A549 (cell line): ENCODE measurements around the gene G2E3. TPM values are rescaled to one million over a fixed set of nuclear protein-coding genes. Genes with fewer than 3 reads are reported as not detected.

Experiments used
- ATAC-seq, 2 experiments: fragments of 200-7000 bp in 1 of 2; fragments of >200 bp in 1 of 2; cut with Nextera tagmentation in 1 of 2; cut with Tn5 transposase in 1 of 2; 3 replicates each; pipeline versions ENCODE4 v1.8.0 to v1.9.1; 2018 to 2020; ENCODE audit warnings: mild to moderate bottlenecking in 1 of 2, moderate library complexity in 1 of 2
- CTCF ChIA-PET: fragments of 300-600 bp; sonication (Branson Sonifier 250); formaldehyde crosslinking; extraction: SDS; loops from one replicate; lab custom pipeline; 2021; ENCODE audit warnings: antibody characterized with exemption, inconsistent platforms; lab: Yijun Ruan, JAX
- POLR2A ChIA-PET: fragments of 350-600 bp; formaldehyde crosslinking; extraction: SDS; loops from one replicate; lab custom pipeline; 2021; ENCODE audit warnings: antibody characterized with exemption, inconsistent platforms; lab: Yijun Ruan, JAX
- DNase-seq, 2 experiments: peaks; one replicate each; pipeline versions ENCODE4 v3.0.0 to v3.0.0-alpha.2; 2011 to 2016; ENCODE audit warnings: low read depth in 1 of 2, low spot score in 1 of 2
- FAIRE-seq: peaks from 2 replicates; lab custom pipeline; 2011; peaks lifted over from hg19 to GRCh38; lab: Jason Lieb, UNC
- H3K27ac ChIP-seq, 2 experiments: fragments of >200 bp; sonication (Bioruptor Twin); formaldehyde crosslinking; 3 replicates each; pipeline ENCODE4 v1.5.1; 2016 to 2017
- H3K4me1 ChIP-seq: fragments of >200 bp; sonication (Bioruptor Twin); formaldehyde crosslinking; 3 replicates; pipeline ENCODE4 v1.6.1; 2016
- H3K4me2 ChIP-seq: fragments of >200 bp; sonication (Bioruptor Twin); formaldehyde crosslinking; 3 replicates; pipeline ENCODE4 v1.6.1; 2016
- H3K4me3 ChIP-seq: fragments of >200 bp; sonication (Bioruptor Twin); formaldehyde crosslinking; 3 replicates; pipeline ENCODE4 v1.5.1; 2016
- H3K9me3 ChIP-seq: fragments of >200 bp; sonication (Bioruptor Twin); formaldehyde crosslinking; 3 replicates; pipeline ENCODE4 v1.6.1; 2016
- BHLHE40 ChIP-seq: IDR thresholded peaks from 2 replicates; pipeline ENCODE4 v1.6.1; 2012; ENCODE audit warnings: low read depth, low read length, inconsistent platforms
- CBX2 ChIP-seq: fragments of 200-600 bp; sonication (generic); IDR thresholded peaks from 2 replicates; pipeline ENCODE4 v1.6.1; 2016; ENCODE audit warnings: low read depth, mild to moderate bottlenecking, borderline replicate concordance
- CBX8 ChIP-seq: fragments of 200-600 bp; sonication (generic); IDR thresholded peaks from 2 replicates; pipeline ENCODE4 v1.6.1; 2016
- CEBPB ChIP-seq, 2 experiments: fragments of >200 bp in 1 of 2; sonication (Bioruptor Twin) in 1 of 2; formaldehyde crosslinking in 1 of 2; IDR thresholded peaks; 2 replicates each; pipeline ENCODE4 v1.6.1; 2012 to 2016
- EHMT2 ChIP-seq: fragments of 200-600 bp; sonication (generic); IDR thresholded peaks from 2 replicates; pipeline ENCODE4 v1.6.1; 2016; ENCODE audit warnings: antibody characterized with exemption, low read depth, mild to moderate bottlenecking, moderate library complexity
- ESRRA ChIP-seq: fragments of 150-350 bp; IDR thresholded peaks from 2 replicates; pipeline ENCODE4 v1.6.1; 2014; ENCODE audit warnings: mild to moderate bottlenecking, low read length, borderline replicate concordance
- HOXB5 ChIP-seq: fragments of 250-450 bp; sonication (Bioruptor Pico); IDR thresholded peaks from 2 replicates; pipeline ENCODE4 v1.5.0; 2020; ENCODE audit warnings: mild to moderate bottlenecking, moderate library complexity
- JUN ChIP-seq, 2 experiments: fragments of >200 bp; sonication (Bioruptor Twin); formaldehyde crosslinking; IDR thresholded peaks; 2 replicates in 1 of 2; 3 replicates in 1 of 2; pipeline ENCODE4 v1.6.1; 2016 to 2017
- KDM5A ChIP-seq: fragments of 200-600 bp; sonication (generic); IDR thresholded peaks from 2 replicates; pipeline ENCODE4 v1.6.1; 2016; ENCODE audit warnings: antibody characterized with exemption, mild to moderate bottlenecking
- MAFK ChIP-seq: fragments of 450-650 bp; IDR thresholded peaks from 2 replicates; pipeline ENCODE4 v1.6.1; 2014; ENCODE audit not compliant: partially characterized antibody
- MYC ChIP-seq: IDR thresholded peaks from 2 replicates; pipeline ENCODE4 v1.6.1; 2012; ENCODE audit warnings: mild to moderate bottlenecking, inconsistent platforms, low read length, improper control_type of control experiment, borderline replicate concordance
- POLR2A ChIP-seq: IDR thresholded peaks from 2 replicates; pipeline ENCODE4 v1.6.1; 2012; ENCODE audit warnings: mild to moderate bottlenecking, low read length
- POLR2AphosphoS2 ChIP-seq: conservative IDR thresholded peaks from 2 replicates; pipeline ENCODE4 v1.6.1; 2012; ENCODE audit warnings: low read length, improper control_type of control experiment, inconsistent platforms
- RAD21 ChIP-seq, 2 experiments: fragments of >200 bp in 1 of 2; sonication (Bioruptor Twin) in 1 of 2; formaldehyde crosslinking in 1 of 2; IDR thresholded peaks in 1 of 2; conservative IDR thresholded peaks in 1 of 2; 2 replicates in 1 of 2; 3 replicates in 1 of 2; pipeline ENCODE4 v1.6.1; 2012 to 2018; ENCODE audit warnings: inconsistent platforms in 1 of 2
- TFCP2L1 ChIP-seq: fragments of 250-450 bp; sonication (Bioruptor Pico); IDR thresholded peaks from 2 replicates; pipeline ENCODE4 v1.5.0; 2021; ENCODE audit warnings: mild to moderate bottlenecking
- ZFP36 ChIP-seq: fragments of 450-650 bp; IDR thresholded peaks from 2 replicates; pipeline ENCODE4 v1.6.1; 2014; ENCODE audit warnings: borderline replicate concordance; ENCODE audit not compliant: partially characterized antibody
- ZNF302 ChIP-seq: fragments of 250-450 bp; sonication (Bioruptor Pico); IDR thresholded peaks from 2 replicates; pipeline ENCODE4 v1.9.0; 2021; ENCODE audit warnings: inconsistent platforms, mild to moderate bottlenecking, moderate library complexity
- ZSCAN20 ChIP-seq: fragments of 250-450 bp; sonication (Bioruptor Pico); IDR thresholded peaks from 2 replicates; pipeline ENCODE4 v1.8.0; 2022; ENCODE audit warnings: mild to moderate bottlenecking, moderate library complexity
- WGBS: methylation state at CpG from one replicate; pipeline ENCODE4 v1.1.6; 2017; ENCODE audit errors: missing lambda C conversion rate; 5-methylcytosine and 5-hydroxymethylcytosine counted together
- polyA plus RNA-seq, 4 experiments: library from polyadenylated mRNA; depleted of rRNA in 3 of 4; stranded (reverse); fragments of >200 nt; fragmentation: RNase III in 1 of 4; extraction: RNeasy Plus Mini Kit Qiagen cat#74134 plus additional on column Dnase treatment in 1 of 4; gene quantifications; 2 replicates in 3 of 4; 3 replicates in 1 of 4; pipeline ENCODE4 v1.2.3, GENCODE V29; 2011 to 2017
- TF ChIP-seq, protein P1 (sequence below): fragments of 250-450 bp; sonication (Bioruptor Pico); IDR thresholded peaks from 2 replicates; pipeline ENCODE4 v1.5.0; 2021; ENCODE audit warnings: mild to moderate bottlenecking, moderate library complexity, borderline replicate concordance
- TF ChIP-seq, protein P2 (sequence below): fragments of 200-600 bp; sonication (generic); IDR thresholded peaks from 2 replicates; pipeline ENCODE4 v1.6.1; 2016; ENCODE audit warnings: antibody characterized with exemption, mild to moderate bottlenecking, moderate library complexity
- TF ChIP-seq, protein P3 (sequence below): IDR thresholded peaks from 2 replicates; pipeline ENCODE4 v1.6.1; 2012
- TF ChIP-seq, protein P4 (sequence below): fragments of 250-450 bp; sonication (Bioruptor Pico); IDR thresholded peaks from 2 replicates; pipeline ENCODE4 v1.5.0; 2020; ENCODE audit warnings: low read depth, mild to moderate bottlenecking, moderate library complexity
- TF ChIP-seq, protein P5 (sequence below): fragments of >200 bp; sonication (Bioruptor Twin); formaldehyde crosslinking; IDR thresholded peaks from 3 replicates; pipeline ENCODE4 v1.6.1; 2016

Gene G2E3
- polyA plus RNA-seq, 2 of the 4 experiments (the other 2 are of a cell fraction): 18.2 to 27.9 TPM

DNA sequence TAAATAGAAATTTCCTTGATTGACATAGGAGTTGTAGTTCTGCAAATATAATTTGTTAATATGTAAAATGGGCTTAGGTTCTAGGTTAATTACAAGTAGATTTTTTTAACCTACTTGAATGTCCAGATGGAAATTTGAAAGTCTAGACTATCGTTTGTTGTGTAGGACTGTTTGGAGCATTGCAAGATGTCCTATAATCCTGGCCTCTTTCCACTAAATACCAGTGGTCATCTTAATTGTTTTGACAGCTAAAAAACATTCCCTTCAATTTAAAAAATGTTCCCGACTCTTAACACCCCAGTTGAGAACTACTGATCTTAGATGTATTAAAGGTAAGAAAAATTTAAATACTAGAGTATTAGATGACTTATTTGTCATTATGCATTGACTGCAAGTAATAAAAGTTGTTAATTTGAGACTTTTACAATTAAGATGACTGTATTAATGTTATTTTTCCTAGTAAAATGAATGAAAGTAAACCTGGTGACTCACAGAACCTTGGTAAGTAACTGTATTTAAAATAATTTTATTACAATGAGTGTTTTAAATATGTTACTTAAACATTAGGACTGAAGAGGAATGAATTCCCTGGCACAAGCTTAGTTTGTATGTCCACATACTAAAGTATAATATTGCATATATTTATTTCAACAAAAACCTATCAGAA, 21.8 kb downstream of the G2E3 start:
- DNase-seq (no peak), FAIRE-seq (no peak), ATAC-seq (no peak)
- H3K9me3 ChIP-seq: peaks cover 12% of the 10 kb centered on the region
- H3K4me1 ChIP-seq: no peaks in the 10 kb centered on the region
- no peak overlapping the region for H3K27ac ChIP-seq
- ChIA-PET CTCF (interaction anchor here (1.4 kb wide), 1 partner anchor 13 kb away, joined by 4 read pairs; no protein-coding TSS in a partner anchor), POLR2A (no interaction called here)
- TF ChIP-seq, protein P1, sequence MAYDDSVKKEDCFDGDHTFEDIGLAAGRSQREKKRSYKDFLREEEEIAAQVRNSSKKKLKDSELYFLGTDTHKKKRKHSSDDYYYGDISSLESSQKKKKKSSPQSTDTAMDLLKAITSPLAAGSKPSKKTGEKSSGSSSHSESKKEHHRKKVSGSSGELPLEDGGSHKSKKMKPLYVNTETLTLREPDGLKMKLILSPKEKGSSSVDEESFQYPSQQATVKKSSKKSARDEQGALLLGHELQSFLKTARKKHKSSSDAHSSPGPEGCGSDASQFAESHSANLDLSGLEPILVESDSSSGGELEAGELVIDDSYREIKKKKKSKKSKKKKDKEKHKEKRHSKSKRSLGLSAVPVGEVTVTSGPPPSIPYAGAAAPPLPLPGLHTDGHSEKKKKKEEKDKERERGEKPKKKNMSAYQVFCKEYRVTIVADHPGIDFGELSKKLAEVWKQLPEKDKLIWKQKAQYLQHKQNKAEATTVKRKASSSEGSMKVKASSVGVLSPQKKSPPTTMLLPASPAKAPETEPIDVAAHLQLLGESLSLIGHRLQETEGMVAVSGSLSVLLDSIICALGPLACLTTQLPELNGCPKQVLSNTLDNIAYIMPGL (CRISPR knock-in tag): no peak
- WGBS: 96% methylated on average over 2 of the region's 2 CpGs
- no peak overlapping the region for H3K4me2 ChIP-seq
- H3K4me3 ChIP-seq: no peak overlapping the region

DNA sequence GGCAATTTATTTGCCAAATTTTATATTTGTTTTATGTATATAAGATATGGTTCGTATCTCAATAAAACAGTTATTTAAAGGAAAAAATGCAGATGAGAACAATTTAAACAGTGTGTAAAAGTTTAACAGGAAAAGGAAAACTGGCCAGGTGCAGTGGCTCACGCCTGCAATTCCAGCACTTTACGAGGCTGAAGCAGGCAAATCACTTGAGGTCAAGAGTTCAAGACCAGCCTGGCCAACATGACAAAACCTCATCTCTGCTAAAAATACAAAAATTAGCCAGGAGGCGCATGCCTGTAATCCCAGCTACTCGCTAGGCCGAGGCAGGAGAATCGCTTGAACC, 22.3 kb downstream of the G2E3 start:
- H3K9me3 ChIP-seq: peaks cover 12% of the 10 kb centered on the region
- no peak for TF ChIP-seq CBX2
- TF ChIP-seq, protein P1 (CRISPR knock-in tag): no peak
- no peak for TF ChIP-seq MYC
- TF ChIP-seq POLR2AphosphoS2: no peak
- TF ChIP-seq ESRRA: no peak
- TF ChIP-seq POLR2A: no peak
- TF ChIP-seq EHMT2: no peak
- no peak for TF ChIP-seq CEBPB (IDR thresholded peaks at IDR 0.05)
- TF ChIP-seq ZNF302 (CRISPR knock-in tag): no peak
- no peak for TF ChIP-seq CBX8
- TF ChIP-seq, protein P2, sequence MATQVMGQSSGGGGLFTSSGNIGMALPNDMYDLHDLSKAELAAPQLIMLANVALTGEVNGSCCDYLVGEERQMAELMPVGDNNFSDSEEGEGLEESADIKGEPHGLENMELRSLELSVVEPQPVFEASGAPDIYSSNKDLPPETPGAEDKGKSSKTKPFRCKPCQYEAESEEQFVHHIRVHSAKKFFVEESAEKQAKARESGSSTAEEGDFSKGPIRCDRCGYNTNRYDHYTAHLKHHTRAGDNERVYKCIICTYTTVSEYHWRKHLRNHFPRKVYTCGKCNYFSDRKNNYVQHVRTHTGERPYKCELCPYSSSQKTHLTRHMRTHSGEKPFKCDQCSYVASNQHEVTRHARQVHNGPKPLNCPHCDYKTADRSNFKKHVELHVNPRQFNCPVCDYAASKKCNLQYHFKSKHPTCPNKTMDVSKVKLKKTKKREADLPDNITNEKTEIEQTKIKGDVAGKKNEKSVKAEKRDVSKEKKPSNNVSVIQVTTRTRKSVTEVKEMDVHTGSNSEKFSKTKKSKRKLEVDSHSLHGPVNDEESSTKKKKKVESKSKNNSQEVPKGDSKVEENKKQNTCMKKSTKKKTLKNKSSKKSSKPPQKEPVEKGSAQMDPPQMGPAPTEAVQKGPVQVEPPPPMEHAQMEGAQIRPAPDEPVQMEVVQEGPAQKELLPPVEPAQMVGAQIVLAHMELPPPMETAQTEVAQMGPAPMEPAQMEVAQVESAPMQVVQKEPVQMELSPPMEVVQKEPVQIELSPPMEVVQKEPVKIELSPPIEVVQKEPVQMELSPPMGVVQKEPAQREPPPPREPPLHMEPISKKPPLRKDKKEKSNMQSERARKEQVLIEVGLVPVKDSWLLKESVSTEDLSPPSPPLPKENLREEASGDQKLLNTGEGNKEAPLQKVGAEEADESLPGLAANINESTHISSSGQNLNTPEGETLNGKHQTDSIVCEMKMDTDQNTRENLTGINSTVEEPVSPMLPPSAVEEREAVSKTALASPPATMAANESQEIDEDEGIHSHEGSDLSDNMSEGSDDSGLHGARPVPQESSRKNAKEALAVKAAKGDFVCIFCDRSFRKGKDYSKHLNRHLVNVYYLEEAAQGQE: no peak
- no peak for TF ChIP-seq RAD21 (conservative IDR thresholded peaks at IDR 0.05 in 1 of 2, IDR thresholded peaks at IDR 0.05 in 1 of 2)
- TF ChIP-seq JUN (IDR thresholded peaks at IDR 0.05): no peak
- TF ChIP-seq KDM5A: no peak
- TF ChIP-seq, all 56 proteins: peak for 0
- Histone ChIP-seq H3K4me1 (no peaks in the 10 kb centered on the region), H3K4me3 (no peak overlapping the region), H3K4me2 (no peak overlapping the region), H3K27ac (no peak overlapping the region)
- FAIRE-seq (no peak), ATAC-seq (no peak), DNase-seq (no peak)
- ChIA-PET POLR2A (no interaction called here), CTCF (interaction anchor here (1.4 kb wide), 1 partner anchor 13 kb away, joined by 4 read pairs; no protein-coding TSS in a partner anchor)
- 87% methylated on average over 7 of the region's 7 CpGs for WGBS

DNA sequence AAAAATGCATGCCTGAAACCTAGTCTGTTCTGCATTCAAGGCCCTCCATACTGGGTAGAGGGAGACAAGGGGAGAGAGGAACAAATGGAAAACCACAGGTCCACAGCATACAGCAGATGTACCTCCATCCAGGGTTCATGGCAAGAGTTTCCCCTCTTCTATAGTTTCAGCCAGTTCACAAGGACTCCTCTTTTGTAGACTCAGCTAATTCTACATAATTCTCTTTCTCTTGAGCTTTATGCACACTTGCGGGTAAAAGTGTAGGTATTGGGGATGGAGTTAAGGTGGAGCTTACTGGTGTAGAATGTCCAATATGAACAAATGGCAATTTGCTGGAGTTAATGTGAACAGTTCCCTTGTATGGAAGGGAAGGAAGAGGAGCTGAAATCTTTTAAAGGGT, 23.4 kb downstream of the G2E3 start:
- no peaks in the 10 kb centered on the region for H3K4me1 ChIP-seq
- DNase-seq (no peak), ATAC-seq (no peak), FAIRE-seq (no peak)
- H3K4me2 ChIP-seq: no peak overlapping the region
- H3K4me3 ChIP-seq: no peak overlapping the region
- H3K9me3 ChIP-seq: peaks cover 12% of the 10 kb centered on the region
- ChIA-PET CTCF (interaction anchor here (1.2 to 1.6 kb wide), 2 partner anchors 12 to 29 kb away, joined by 3 read pairs; no protein-coding TSS in a partner anchor), POLR2A (no interaction called here)
- WGBS: 93% methylated on average over 1 of the region's 1 CpG
- H3K27ac ChIP-seq: no peak overlapping the region
- no peak for TF ChIP-seq MAFK
- TF ChIP-seq, protein P3, sequence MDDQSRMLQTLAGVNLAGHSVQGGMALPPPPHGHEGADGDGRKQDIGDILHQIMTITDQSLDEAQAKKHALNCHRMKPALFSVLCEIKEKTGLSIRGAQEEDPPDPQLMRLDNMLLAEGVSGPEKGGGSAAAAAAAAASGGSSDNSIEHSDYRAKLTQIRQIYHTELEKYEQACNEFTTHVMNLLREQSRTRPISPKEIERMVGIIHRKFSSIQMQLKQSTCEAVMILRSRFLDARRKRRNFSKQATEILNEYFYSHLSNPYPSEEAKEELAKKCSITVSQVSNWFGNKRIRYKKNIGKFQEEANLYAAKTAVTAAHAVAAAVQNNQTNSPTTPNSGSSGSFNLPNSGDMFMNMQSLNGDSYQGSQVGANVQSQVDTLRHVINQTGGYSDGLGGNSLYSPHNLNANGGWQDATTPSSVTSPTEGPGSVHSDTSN: no peak
- TF ChIP-seq, protein P4, sequence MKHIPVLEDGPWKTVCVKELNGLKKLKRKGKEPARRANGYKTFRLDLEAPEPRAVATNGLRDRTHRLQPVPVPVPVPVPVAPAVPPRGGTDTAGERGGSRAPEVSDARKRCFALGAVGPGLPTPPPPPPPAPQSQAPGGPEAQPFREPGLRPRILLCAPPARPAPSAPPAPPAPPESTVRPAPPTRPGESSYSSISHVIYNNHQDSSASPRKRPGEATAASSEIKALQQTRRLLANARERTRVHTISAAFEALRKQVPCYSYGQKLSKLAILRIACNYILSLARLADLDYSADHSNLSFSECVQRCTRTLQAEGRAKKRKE (CRISPR knock-in tag): no peak
- TF ChIP-seq ZSCAN20 (CRISPR knock-in tag): no peak
- TF ChIP-seq MYC: no peak
- TF ChIP-seq CEBPB (IDR thresholded peaks at IDR 0.05): no peak
- TF ChIP-seq HOXB5: no peak
- TF ChIP-seq BHLHE40: no peak
- TF ChIP-seq, protein P5, sequence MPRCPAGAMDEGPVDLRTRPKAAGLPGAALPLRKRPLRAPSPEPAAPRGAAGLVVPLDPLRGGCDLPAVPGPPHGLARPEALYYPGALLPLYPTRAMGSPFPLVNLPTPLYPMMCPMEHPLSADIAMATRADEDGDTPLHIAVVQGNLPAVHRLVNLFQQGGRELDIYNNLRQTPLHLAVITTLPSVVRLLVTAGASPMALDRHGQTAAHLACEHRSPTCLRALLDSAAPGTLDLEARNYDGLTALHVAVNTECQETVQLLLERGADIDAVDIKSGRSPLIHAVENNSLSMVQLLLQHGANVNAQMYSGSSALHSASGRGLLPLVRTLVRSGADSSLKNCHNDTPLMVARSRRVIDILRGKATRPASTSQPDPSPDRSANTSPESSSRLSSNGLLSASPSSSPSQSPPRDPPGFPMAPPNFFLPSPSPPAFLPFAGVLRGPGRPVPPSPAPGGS: no peak
- no peak for TF ChIP-seq TFCP2L1
- no peak for TF ChIP-seq ZFP36
